GM18861 (cell line): ENCODE measurements around the gene GPR62.
"Not testable (repeated sequence)": the region's sequence is repeated elsewhere in the genome, so short reads cannot be mapped to it uniquely, and the experiment has no call there.

Experiments
- ATAC-seq: cut with Tn5 transposase; IDR thresholded peaks from one replicate; pipeline ENCODE4 v1.9.1; 2021; ENCODE audit not compliant: unreplicated experiment

The GPR62 gene

DNA sequence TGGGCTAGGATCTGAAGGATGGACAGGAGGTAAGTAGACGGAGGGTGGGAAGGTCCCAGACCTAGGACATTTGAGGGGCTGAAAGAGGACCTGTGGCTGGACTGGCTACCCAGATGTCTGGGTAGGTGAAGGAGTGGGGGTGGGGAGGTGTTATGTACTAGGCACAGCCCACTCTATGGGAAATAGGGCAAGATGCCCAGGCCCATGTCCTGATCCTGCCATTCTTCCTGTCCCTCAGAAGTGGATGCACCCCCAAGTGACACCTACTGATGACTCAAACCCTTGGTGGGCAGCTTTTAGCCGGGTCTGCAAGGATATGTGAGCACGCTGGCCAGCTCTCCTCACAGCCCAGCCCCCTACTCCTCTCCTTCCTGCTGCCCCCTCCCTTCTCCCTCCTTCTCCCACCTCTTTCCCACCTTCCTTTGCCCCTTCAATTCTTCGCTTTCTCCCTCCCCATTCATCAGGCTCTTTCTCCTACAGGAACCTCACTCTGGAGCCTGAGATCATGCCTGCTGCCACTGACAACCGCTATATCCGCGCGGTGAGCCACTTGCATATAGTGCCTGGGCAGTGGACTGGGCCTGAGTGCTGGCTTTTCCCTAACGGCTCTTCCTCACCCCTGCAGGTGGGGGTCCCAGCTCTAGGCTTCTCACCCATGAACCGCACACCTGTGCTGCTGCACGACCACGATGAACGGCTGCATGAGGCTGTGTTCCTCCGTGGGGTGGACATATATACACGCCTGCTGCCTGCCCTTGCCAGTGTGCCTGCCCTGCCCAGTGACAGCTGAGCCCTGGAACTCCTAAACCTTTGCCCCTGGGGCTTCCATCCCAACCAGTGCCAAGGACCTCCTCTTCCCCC is 33.3 kb downstream of the GPR62 start:
- ATAC-seq: no peak

DNA sequence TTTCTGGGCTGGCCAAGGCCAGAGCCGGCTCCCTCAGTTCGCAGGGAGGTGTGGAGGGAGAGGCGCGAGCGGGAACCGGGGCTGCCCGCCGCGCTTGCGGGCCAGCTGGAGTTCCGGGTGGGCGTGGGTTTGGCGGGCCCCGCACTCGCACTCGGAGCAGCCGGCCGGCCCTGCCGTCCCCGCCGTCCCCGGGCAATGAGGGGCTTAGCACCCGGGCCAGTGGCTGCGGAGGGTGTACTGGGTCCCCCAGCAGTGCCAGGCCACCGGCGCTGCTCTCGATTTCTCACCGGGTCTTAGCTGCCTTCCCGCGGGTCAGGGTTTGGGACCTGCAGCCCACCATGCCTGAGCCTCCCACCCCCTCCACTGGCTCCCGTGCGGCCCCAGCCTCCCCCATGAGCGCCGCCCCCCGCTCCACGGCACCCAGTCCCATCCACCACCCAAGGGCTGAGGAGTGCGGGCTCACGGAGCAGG is 35.4 kb downstream of the GPR62 start:
- not testable (repeated sequence) for ATAC-seq

DNA sequence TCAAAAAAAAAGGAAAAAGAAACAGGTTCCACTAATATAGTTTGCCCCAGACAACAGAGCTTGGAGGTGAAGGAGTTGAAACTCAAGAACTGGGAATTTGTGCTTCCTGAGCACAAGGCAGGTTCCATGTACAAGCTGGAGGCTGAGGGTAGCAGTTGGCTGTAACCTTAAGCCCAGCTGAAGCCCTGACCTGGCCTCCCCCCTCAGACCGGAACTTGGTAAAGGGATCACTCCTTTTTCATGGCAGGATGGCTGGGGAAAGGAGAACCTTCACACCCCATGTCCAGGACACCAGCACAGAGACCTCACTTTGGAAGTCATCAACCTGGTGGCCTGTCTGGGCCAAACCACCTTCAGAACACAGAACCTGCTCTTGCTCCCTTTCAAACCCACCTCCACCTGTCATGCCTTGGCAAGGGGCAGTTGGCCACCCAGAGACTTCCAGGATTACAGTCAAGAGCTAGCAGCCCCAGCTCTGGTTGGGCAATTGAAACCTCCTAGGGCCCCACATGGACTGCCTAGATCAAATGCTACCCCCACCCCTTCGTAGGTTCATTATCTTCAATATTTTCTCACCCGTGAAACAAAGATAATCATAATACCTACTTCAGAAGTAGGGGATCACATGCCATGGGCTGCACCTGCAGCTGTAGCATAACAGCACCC is 37.0 kb downstream of the GPR62 start:
- ATAC-seq: no peak

DNA sequence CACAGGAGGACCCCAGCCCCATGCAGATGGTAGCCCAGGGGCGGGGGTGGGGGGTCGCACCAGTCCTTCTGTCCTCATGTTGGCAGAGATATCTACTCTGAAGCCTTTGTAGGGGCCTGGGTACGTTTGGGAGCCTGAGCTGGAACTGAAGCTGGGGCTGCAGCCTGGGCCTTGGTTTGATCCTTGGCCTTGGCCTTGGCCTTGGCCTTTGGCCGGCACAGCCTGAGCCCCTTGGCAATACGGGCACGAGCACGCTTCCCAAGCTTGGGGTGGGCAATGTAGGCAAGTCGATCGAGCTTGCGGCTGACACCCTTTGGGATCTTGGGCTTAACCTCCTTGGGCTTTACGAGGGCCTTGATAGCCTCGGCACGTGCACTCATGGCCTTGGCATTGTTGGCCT is 38.5 kb downstream of the GPR62 start:
- not testable (repeated sequence) for ATAC-seq

DNA sequence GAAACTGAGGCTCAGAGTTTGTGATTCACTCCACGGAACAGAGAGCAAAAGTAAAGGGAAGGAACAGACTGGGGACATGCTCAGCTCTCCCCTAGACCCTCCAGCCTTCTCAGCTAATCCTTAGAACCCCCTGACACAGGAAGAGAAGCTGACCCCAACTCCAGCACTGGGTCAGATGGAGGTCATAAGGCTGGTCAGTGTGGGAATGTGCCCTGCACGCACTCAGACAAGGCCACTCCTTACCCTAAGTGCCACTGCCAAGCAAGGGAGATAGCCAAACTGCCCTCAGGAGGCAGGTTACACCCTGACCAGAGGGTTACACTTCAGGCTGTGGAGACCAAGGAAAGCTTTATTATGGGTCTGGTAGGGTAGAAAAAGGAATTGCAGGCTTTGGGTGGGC is 39.3 kb downstream of the GPR62 start:
- ATAC-seq: no peak

DNA sequence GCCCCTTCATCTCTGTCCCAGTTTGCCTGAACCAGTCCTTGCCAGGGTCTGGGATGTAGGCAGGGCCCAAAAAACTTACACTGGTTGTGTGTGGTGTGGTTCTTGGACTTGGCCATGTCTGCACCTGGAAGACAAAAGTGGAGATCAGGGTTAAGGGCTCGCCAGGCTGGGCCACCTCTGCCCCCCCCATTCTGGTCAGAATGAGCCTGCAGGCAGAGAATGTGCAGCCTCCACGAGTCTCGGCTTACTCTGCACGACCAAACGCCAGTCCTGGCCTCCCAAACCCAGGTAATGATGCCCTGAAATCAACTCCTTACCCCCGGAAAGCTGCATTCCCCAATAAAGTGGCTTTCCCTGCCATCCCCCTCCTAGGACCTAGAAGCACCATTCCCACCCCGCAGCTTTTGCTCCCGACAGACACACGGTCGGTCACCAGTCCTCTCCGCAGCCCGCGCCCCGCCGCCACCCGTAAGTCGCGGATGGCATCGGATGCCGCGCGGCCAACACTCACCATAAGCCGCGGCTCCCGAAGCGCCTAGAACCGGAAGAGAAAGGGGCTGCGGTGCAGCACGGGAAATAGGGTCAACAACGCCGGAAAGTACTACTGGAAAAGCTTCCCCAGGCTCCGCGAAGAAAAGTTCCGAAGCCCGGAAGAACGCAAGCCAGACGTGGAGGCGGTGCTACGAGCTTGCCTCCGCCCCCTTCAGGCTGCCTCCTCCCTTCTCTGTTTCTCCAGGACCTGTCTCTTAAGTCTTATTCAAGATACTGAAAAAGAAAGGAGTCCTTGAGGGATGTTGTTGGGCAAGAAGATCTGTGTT is 40.4 kb downstream of the GPR62 start, which contains the start of gene RPL29:
Gene RPL29, minus strand, starts transcription at position 550 of the 818 bp plus-strand sequence. Its CDS starts 434 bp downstream, at position 116.
- peak; percentile 81 for ATAC-seq

DNA sequence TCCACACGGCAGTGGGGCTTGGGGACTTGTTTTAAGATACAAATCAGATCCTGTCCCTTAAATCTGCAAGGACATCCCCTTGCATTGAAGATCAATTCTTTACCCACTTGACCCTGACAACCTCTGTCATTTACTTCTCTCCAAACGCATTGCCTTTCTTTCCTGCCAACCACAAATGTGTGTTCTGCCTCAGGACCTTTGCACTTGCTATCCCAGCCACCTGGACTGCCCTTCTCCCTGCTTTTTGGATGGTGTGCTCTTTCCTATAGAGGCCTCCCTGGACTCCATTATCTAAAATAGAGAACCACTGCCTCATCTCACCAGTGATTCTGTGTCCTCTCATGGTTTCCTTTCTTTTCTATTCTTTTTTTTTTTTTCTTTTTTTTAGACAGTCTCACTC is 42.0 kb downstream of the GPR62 start:
- no peak for ATAC-seq

DNA sequence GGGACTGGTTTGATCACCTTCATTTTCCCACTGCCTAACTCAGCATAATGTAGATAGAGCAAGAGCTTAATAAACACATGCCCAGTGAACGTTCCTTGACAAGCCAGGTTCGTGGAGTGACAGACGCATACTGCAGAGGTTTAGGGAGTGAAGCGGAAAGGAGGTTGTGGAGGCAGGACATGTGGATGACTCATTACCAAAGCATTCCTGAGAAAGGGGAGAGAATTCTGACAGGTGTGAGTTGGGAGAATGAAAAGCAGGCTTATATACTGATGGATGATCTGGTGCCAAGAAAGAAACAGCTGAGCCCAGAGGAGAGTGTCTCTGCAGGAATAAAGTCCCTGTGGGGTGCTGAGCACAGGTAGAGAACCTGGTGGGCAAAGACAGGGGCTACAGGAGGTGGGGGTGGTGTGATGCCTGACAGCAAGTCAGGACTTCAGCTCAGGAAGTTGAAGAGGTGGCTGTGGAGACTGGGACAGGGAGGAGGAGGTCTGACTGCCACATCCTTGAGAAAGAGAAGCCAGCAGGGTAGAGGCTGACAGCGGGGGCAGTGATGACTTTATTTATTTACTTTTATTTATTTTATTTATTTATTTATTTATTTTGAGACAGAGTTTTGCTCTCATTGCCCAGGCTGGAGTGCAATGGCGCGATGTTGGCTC is 42.9 kb downstream of the GPR62 start:
- no peak for ATAC-seq

DNA sequence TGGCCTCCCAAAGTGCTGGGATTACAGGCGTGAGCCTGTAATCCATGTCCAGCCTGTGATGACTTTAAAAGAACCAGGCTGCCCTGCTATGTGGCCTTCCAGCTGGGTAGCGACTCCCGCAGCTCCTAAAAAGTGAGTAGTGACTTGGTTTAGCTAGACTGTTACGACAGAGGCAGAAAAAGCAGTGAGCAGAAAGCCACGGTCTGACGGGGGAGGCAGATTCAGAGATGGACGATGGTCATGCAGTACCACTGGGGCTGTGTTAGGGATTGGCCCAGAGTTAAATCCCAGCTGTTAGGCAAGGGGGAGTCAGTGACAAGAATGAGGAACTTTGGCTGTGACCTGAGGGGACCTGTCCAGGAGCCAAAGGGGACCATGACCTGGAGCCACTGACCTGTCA is 43.6 kb downstream of the GPR62 start:
- ATAC-seq: no peak

DNA sequence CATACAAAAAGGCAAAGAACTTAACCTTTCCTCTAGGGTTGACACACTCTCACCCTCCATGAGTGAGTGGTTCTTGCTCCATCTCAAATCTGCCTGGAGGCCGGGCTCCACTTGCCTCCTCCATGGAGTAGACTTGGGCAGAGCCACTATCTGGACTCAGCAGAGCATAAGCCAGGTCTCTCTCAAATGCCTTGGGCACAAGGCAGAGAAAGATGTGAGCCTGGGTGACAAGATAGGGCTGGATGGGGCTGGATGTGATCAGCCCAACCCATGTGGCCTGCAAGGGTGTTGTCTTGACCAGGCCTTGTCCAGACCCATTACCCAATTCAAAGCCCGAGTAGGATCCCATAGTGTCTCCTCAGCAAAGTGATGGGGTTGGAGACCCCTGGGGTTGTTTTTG is 44.7 kb downstream of the GPR62 start:
- ATAC-seq: no peak

DNA sequence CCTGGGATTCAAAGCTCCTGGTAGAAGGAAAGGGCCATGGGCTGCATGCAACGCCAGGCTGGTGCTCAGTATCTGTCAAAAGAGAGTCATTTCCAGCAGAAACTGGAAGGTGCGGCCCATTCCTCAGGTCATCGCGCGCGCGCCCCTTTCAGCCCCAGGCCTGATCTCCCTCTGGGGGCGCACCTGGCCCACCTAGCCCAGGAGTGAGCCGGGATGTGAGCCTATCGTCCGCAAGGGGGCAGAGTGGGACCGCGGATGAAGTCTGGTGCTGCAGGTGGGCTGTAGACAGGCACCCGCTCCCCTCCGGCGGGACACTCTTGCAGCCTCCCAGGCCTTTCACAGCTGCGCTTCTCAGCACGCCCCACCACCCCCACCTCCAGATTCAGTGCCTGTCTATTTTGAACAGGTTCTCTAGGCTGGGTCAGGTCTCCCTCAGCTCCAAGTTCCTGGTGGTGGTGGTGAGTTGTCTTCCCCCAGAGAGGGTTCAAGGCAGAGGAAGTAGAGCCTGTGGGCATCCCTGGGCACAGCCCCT is 46.3 kb downstream of the GPR62 start:
- peak; percentile 69 for ATAC-seq

DNA sequence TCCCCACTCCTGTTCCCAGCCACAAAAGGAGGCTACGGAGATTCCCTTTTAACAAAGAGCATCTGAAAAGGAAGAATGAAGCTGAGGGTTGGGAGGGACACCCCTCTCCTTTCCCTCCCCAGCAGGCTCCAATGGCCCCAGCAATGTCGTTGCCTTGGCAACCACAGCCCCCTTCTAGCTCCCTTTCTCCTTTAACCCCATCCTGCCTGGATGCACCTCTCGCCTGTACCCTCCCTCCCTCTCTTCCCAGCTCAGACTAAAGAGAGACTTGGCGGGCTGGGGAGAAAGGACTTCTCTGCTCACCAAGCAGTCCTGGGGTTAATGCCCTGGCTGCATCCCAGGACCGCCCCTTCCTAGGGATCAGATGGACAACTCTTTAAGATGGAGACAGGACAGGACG is 47.6 kb downstream of the GPR62 start:
- no peak for ATAC-seq

DNA sequence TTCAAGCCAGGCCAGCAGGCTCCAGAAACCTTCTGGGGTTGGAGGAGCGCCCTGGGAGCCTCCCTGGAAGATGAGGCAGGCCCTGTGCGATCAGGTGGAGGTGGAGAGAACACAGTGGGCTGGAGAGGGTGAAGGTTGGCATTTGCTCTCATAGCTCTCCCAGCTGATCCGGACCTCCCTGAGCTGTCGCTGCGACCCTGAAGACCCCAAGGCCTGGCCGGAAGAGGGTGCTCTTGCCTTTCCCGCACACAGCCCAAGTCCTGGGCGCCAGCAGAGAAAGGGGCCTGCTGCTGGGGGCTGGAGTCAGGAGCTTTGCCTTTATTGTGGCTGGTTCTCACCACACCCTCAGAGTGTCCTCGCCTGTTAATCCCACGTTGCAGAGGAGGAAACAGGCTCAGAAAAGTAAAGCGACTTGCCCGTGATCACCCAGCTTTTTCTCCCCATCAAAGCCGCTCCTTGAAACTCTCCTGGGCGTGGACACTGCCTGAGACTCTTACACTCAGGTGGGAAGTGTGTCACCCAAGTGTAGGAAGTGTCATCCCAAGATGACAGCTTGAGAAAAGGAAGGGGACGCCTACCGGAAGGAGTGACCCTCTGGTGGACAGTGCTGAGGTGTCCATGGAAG is 49.1 kb downstream of the GPR62 start:
- no peak for ATAC-seq

DNA sequence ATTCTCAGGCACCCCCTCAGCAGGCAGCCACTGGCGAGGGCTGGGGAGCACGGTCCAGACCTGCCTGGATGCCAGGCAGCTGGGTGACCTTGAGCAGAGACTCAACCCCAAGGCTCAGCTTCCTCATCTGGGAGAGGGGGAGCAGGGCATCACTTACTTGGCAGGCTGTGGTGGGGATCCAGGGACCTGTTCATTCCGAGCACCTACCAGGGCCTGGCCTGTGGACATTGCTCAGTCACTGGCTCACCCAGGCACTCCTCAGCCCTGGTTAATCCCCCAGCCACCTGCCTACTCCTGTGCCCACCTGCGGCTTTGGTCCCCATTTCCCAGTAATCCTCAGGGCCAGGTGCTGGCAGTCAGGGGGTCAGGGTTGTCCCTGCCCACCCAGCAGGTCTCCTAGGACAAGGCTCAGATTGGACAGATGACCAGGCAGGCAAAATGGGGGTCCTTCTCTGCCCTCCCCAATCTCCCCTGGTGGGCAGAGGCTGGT is 49.8 kb downstream of the GPR62 start:
- ATAC-seq: no peak

DNA sequence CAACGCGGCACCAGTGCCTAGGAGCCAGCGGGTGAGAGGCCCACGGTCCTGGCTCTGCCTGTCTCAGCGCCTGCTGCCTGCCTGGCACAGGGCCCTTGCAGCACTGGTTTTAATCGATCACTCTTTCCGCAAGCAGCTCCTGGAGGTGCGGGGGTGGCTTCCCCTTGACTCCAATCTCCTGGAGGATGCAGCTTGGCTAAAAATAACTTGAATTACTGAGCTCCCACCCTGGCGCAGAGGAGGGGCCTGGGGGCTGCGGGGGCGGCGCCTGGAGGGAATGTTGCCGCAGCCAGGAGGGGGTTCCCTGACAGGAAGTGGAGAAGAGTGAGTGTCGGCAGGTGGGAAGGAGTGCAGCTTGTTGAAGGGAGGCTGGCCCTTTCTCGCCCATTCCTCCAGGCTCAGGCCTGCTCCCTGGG is 50.4 kb downstream of the GPR62 start:
- ATAC-seq: no peak

DNA sequence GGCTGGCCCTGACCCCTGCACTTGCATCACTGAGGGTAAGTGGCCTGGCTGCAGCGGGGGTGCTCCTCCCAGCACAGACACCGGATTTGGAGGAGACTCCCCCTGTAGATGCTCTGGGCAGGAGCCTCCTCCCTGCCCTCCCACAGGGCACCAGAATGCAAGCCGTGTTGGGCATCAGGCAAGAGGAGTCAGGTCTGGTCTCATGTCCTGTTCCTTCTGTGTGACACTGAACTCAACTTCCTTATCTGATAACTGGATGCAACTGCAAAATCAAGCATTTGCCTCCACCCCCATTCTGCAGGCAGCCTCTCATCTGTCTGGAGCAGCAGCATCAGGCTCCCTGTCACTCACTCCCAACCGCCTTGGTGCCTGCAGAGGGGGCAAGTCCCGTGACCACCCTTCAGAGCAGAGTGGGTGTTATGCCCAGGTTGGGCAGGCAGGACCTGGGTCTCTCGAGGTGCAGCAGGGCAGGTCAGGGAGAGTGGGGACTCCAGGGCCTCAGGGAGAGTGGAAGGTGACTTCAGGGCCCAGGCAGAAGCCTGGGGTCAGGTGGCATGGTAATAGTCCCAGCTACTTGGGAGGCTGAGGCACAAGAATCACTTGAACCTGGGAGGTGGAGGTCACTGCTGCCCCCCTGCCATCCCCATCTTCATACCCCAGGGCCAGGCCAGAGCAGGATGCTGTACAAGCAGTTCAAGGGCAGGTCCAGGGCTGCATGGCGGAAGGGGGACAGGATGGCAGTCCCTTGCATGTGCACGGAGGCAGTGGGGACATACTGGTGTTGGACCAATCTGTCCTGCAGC is 51.0 kb downstream of the GPR62 start:
- no peak for ATAC-seq

DNA sequence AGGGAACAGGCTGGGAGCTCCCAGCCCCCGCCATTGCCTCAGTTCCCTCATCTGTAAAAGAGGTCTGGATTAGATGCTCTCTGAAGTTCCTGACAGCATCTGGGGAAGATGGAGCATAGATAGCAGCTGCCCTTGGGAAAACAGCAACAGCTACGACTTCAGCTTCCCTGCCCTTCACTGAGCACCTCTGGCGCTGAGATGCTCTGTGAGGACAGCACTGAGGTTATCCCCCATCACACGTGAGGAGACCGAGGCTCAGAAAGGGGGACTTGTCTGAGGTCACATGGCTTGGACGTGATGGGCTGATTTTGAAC is 51.6 kb downstream of the GPR62 start:
- no peak for ATAC-seq
